K562 (cell line): ENCODE data around the gene VDR. TPM values are rescaled to one million over a fixed set of nuclear protein-coding genes. Genes with fewer than 3 reads are reported as not detected.

Source experiments
- ETS2 ChIP-seq: IDR thresholded peaks from 2 replicates; pipeline ENCODE4 v1.6.1; 2016; ENCODE audit warnings: borderline replicate concordance, missing genetic modification characterization, mild to moderate bottlenecking, moderate library complexity, missing compliant biosample characterization; ENCODE audit not compliant: poor library complexity, severe bottlenecking
- KAT8 ChIP-seq: fragments of 450-650 bp; IDR thresholded peaks from 2 replicates; pipeline ENCODE4 v1.6.1; 2016; ENCODE audit warnings: low read depth, mild to moderate bottlenecking
- LCOR ChIP-seq: sonication (generic); formaldehyde crosslinking; IDR thresholded peaks from 2 replicates; pipeline ENCODE4 v1.8.0; 2022; ENCODE audit warnings: mild to moderate bottlenecking, missing genetic modification reagents
- SPI1 ChIP-seq: IDR thresholded peaks from 2 replicates; pipeline ENCODE4 v1.6.1; 2011; ENCODE audit warnings: low read depth, low read length, control low read depth, borderline replicate concordance
- polyA plus RNA-seq, 8 experiments: library from polyadenylated mRNA; depleted of rRNA in 4 of 8; stranded (reverse) in 5 of 8; unstranded in 3 of 8; fragments of >200 nt; fragmentation: Nextera tagmentation in 2 of 8; fragmentation: Illumina TruSeq in 1 of 8; extraction: Ambion mirVana in 2 of 8; extraction: Trizol in 1 of 8; gene quantifications; 2 replicates each; pipeline versions ENCODE4 v1.2.1 to v1.2.3, GENCODE V29; 2011 to 2014; ENCODE audit warnings: inconsistent platforms in 1 of 8, missing spikeins in 1 of 8
- total RNA-seq, 7 experiments: library from RNA; depleted of rRNA in 6 of 7; stranded (reverse); fragments of >200 nt in 6 of 7; fragmentation: Illumina TruSeq in 2 of 7; extraction: Trizol in 2 of 7; gene quantifications; 2 replicates each; pipeline versions ENCODE4 v1.2.1 to v1.2.3, GENCODE V29; 2011 to 2021; ENCODE audit warnings: low replicate concordance in 1 of 7
- TF ChIP-seq, protein P1 (sequence below): fragments of 200-600 bp; sonication (generic); IDR thresholded peaks from one replicate; pipeline ENCODE4 v1.6.1; 2012; ENCODE audit warnings: mild to moderate bottlenecking, low read depth, low read length, inconsistent platforms
- TF ChIP-seq, protein P2 (sequence below): fragments of 250-450 bp; sonication (Bioruptor Pico); IDR thresholded peaks from 2 replicates; pipeline ENCODE4 v1.5.1; 2021; ENCODE audit warnings: mild to moderate bottlenecking
- TF ChIP-seq, protein P3 (sequence below): fragments of 250-450 bp; sonication (Bioruptor Pico); IDR thresholded peaks from 2 replicates; pipeline ENCODE4 v1.5.0; 2021; ENCODE audit warnings: mild to moderate bottlenecking, moderate library complexity

VDR gene
- total and polyA plus RNA-seq, 9 of the 15 experiments (the other 6 are each of a cell fraction or from before 2014, with no cell fraction given), result 0.61 to 4.8 (median 2.0) TPM

DNA sequence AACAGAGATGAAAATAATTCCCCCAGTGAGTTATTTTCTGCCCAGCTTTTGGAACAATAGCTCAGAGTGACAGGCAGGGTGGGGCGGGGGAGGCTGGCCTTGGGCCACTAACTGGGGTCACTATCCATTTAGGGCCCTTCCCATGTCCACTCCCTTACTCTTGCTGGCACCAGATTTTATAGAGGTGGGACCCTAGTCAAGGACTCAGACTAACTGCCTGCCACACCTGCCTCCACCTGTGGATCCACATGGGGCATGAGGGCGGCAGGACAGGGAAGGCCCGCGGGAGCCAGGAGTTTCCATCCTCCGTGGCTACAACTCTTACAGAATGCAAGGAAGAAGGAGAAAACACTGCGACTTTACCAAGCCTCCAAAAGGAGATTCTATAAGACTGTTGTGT lies 10.1 kb downstream of the VDR start (continued):
- TF ChIP-seq, protein P1, sequence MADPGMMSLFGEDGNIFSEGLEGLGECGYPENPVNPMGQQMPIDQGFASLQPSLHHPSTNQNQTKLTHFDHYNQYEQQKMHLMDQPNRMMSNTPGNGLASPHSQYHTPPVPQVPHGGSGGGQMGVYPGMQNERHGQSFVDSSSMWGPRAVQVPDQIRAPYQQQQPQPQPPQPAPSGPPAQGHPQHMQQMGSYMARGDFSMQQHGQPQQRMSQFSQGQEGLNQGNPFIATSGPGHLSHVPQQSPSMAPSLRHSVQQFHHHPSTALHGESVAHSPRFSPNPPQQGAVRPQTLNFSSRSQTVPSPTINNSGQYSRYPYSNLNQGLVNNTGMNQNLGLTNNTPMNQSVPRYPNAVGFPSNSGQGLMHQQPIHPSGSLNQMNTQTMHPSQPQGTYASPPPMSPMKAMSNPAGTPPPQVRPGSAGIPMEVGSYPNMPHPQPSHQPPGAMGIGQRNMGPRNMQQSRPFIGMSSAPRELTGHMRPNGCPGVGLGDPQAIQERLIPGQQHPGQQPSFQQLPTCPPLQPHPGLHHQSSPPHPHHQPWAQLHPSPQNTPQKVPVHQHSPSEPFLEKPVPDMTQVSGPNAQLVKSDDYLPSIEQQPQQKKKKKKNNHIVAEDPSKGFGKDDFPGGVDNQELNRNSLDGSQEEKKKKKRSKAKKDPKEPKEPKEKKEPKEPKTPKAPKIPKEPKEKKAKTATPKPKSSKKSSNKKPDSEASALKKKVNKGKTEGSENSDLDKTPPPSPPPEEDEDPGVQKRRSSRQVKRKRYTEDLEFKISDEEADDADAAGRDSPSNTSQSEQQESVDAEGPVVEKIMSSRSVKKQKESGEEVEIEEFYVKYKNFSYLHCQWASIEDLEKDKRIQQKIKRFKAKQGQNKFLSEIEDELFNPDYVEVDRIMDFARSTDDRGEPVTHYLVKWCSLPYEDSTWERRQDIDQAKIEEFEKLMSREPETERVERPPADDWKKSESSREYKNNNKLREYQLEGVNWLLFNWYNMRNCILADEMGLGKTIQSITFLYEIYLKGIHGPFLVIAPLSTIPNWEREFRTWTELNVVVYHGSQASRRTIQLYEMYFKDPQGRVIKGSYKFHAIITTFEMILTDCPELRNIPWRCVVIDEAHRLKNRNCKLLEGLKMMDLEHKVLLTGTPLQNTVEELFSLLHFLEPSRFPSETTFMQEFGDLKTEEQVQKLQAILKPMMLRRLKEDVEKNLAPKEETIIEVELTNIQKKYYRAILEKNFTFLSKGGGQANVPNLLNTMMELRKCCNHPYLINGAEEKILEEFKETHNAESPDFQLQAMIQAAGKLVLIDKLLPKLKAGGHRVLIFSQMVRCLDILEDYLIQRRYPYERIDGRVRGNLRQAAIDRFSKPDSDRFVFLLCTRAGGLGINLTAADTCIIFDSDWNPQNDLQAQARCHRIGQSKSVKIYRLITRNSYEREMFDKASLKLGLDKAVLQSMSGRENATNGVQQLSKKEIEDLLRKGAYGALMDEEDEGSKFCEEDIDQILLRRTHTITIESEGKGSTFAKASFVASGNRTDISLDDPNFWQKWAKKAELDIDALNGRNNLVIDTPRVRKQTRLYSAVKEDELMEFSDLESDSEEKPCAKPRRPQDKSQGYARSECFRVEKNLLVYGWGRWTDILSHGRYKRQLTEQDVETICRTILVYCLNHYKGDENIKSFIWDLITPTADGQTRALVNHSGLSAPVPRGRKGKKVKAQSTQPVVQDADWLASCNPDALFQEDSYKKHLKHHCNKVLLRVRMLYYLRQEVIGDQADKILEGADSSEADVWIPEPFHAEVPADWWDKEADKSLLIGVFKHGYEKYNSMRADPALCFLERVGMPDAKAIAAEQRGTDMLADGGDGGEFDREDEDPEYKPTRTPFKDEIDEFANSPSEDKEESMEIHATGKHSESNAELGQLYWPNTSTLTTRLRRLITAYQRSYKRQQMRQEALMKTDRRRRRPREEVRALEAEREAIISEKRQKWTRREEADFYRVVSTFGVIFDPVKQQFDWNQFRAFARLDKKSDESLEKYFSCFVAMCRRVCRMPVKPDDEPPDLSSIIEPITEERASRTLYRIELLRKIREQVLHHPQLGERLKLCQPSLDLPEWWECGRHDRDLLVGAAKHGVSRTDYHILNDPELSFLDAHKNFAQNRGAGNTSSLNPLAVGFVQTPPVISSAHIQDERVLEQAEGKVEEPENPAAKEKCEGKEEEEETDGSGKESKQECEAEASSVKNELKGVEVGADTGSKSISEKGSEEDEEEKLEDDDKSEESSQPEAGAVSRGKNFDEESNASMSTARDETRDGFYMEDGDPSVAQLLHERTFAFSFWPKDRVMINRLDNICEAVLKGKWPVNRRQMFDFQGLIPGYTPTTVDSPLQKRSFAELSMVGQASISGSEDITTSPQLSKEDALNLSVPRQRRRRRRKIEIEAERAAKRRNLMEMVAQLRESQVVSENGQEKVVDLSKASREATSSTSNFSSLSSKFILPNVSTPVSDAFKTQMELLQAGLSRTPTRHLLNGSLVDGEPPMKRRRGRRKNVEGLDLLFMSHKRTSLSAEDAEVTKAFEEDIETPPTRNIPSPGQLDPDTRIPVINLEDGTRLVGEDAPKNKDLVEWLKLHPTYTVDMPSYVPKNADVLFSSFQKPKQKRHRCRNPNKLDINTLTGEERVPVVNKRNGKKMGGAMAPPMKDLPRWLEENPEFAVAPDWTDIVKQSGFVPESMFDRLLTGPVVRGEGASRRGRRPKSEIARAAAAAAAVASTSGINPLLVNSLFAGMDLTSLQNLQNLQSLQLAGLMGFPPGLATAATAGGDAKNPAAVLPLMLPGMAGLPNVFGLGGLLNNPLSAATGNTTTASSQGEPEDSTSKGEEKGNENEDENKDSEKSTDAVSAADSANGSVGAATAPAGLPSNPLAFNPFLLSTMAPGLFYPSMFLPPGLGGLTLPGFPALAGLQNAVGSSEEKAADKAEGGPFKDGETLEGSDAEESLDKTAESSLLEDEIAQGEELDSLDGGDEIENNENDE, result no peak
- TF ChIP-seq ETS2 (tag) (no peak), KAT8 (no peak), LCOR (no peak), SPI1 (no peak)
- TF ChIP-seq, protein P2, sequence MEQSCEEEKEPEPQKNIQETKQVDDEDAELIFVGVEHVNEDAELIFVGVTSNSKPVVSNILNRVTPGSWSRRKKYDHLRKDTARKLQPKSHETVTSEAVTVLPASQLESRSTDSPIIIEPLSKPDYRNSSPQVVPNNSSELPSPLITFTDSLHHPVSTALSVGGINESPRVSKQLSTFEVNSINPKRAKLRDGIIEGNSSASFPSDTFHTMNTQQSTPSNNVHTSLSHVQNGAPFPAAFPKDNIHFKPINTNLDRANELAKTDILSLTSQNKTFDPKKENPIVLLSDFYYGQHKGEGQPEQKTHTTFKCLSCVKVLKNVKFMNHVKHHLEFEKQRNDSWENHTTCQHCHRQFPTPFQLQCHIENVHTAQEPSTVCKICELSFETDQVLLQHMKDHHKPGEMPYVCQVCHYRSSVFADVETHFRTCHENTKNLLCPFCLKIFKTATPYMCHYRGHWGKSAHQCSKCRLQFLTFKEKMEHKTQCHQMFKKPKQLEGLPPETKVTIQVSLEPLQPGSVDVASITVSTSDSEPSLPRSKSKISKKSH (CRISPR knock-in tag), result no peak
- TF ChIP-seq, protein P3, sequence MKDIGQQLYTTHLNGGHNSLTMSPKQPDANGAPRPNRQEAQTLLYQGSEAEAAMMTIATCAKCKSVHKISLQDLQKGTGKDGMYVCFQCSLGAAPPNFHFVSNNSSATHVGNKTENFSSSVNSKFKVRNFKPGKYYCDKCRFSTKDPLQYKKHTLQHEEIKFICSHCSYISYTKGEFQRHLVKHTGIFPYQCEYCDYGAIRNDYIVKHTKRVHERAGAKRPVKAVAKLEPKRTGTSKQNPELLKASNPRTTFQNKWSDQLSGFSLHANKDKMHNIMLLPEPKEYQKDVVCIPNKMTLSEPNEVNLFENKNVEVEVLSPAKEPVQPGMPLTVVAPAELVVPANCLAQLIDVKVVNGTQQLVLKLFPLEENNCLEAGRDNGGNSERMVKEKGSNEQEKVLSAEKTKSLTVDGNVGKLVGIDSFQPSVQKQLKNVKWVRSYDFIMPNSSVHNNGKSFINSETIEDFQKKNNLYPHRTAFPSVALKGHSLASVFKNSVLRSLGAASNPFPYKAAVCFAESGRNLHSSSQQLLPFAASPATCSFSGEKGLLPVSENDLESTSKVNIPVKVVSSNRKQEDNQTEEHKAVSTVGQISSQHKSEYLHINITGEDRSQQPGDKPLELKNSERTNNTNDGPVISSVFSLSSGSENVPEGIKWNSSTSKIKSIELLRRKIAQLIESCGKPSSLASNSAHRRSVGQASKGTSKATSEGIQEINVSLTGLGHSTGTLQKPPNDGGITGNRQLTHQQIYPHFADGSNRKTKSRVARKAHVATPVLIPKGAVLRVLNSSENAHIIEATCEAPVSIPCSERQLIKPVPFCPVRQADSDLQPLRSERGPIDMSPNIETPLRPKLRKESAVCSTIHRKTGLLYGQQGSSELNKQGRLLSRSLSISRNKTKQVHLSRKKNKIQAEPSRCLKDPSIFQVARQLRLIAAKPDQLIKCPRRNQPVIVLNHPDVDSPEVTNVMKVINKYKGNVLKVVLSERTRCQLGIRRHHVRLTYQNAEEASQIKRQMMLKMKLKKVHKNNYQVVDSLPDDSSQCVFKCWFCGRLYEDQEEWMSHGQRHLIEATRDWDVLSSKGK, result no peak
